Skin epidermis (tissue), 12 donors: ENCODE data around the gene ADGRB2.

Experiments
- H3K27ac ChIP-seq, 21 experiments: fragments of 200-600 bp; sonication (generic) in 11 of 21; one replicate each; pipeline ENCODE4 v1.5.0; 2020; ENCODE audit warnings: mild to moderate bottlenecking in 3 of 21, inconsistent platforms in 2 of 21, moderate library complexity in 2 of 21
- H3K4me3 ChIP-seq, 7 experiments: fragments of 200-600 bp; sonication (generic) in 2 of 7; one replicate each; pipeline ENCODE4 v1.5.0; 2020; ENCODE audit warnings: inconsistent platforms in 2 of 7, mild to moderate bottlenecking in 2 of 7, moderate library complexity in 1 of 7

Gene ADGRB2

GRCh38 chr1:31733389-31734219 is 30.5 kb downstream of the ADGRB2 start:
- H3K27ac ChIP-seq: no peak overlapping the region

GRCh38 chr1:31732751-31733289 is 31.3 kb downstream of the ADGRB2 start:
- Histone ChIP-seq H3K27ac (no peak overlapping the region), H3K4me3 (no peak overlapping the region)

More at GRCh38 chr1:31733389-31734219, 30.5 kb downstream of the ADGRB2 start:
- no peak overlapping the region for H3K4me3 ChIP-seq

DNA sequence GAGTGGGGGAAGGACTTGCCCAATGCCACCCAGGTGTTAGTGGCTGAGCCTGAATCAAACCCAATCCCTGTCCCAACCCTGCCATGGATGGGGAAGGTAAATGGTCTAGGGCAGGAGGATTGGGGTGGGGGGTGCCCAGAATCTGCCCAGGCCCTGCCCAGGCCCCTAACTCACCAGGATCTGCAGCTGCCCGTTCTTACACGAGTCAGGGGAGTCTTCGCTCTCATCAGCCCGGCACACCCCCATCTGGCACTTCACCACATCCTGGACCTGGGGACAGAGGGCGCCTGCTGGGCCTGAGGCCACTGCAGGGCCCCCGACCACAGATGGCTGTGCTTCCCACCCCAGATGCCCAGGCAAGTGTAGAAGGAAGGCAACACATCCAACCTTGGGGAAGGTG is 31.8 kb downstream of the ADGRB2 start:
- no peak overlapping the region for H3K27ac ChIP-seq

DNA sequence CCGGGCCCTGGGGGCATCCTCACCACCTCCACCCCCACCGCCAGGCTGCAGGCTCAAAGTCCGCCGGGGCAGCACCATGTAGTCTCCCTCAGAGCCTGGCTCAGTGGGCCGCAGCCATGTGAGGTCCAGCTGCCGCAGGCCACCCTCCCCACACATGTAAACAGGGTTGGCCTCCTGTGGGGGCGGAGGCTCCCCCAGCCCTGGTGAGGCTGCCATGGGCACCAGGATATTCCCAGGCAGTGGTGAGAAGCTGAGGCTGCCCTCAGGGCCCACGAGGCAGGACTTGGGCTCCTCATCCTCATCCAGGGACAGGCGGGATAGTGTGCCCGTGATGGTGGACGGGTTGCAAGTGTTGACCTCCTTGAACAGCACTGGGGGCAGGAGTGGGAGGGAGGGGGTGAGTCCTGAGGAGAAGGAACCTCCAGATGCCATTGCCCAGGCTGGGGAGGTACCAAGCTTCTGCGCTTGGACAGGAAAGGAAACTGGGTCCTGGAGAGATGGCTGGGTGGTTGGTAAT is 33.0 kb downstream of the ADGRB2 start:
- Histone ChIP-seq H3K27ac (no peak overlapping the region), H3K4me3 (no peak overlapping the region)

More for the DNA sequence above, 31.8 kb downstream of the ADGRB2 start:
- no peak overlapping the region for H3K4me3 ChIP-seq

DNA sequence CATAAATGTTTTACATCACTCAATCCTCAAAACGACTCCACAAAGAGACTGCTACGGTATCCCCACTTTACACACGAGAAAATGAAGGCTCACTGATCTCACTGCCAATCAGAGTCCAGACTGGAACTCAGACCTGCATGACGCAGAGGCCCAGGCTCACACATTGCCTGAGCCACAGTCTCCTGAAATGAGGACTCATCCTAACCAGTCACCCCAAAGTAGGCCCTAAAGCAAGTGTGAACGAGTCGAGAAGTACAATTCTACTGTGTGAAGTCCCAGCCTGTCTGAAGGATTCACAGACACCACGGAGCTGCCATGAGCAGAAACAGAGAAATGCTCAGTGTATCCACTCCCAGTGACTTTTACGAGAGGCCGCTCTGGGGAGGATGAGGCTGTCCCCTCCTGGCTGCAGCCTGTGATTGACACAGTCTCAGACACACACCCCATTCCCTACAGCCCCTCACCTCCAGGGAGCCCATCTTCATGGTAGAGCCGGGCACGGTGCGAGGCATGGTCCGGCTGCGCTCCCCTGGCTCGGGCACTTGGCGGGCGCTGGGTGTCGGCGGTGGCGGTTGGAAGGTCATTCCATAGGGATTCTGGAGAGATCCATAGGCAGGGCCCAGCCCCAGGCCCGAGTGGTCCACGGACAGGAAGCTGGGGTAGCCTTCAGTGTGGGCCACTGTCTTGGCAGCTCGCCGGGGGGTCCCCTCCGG is 33.6 kb downstream of the ADGRB2 start:
- no peak overlapping the region for H3K4me3 ChIP-seq
- no peak overlapping the region for H3K27ac ChIP-seq

- Histone ChIP-seq H3K27ac (no peak overlapping the region), H3K4me3 (no peak overlapping the region)
These were observed 36.3 kb downstream of the ADGRB2 start for GRCh38 chr1:31727849-31728248.

DNA sequence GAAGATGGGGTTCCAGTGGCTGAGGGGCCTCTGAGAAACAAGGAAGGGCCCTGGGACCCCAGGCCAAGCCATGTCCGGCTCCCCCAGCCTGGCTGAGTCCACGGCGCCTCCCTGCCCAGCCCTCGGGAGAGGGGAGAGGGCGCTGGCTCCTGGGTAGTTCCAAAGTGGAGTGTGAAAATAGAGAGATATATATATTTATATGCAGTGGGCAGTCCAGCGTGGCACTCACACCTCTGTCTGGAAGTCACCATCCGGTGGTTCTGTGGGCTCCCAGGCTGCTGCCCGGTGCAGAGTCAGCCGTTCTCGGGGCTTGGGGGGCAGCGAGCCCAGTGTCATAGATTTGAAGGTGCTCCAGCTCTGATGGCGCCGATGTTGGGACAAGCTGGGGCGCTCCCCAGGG is 36.9 kb downstream of the ADGRB2 start:
- Histone ChIP-seq H3K4me3 (no peak overlapping the region), H3K27ac (no peak overlapping the region)

GRCh38 chr1:31726715-31727114 is 37.4 kb downstream of the ADGRB2 start:
- Histone ChIP-seq H3K27ac (no peak overlapping the region), H3K4me3 (no peak overlapping the region)

DNA sequence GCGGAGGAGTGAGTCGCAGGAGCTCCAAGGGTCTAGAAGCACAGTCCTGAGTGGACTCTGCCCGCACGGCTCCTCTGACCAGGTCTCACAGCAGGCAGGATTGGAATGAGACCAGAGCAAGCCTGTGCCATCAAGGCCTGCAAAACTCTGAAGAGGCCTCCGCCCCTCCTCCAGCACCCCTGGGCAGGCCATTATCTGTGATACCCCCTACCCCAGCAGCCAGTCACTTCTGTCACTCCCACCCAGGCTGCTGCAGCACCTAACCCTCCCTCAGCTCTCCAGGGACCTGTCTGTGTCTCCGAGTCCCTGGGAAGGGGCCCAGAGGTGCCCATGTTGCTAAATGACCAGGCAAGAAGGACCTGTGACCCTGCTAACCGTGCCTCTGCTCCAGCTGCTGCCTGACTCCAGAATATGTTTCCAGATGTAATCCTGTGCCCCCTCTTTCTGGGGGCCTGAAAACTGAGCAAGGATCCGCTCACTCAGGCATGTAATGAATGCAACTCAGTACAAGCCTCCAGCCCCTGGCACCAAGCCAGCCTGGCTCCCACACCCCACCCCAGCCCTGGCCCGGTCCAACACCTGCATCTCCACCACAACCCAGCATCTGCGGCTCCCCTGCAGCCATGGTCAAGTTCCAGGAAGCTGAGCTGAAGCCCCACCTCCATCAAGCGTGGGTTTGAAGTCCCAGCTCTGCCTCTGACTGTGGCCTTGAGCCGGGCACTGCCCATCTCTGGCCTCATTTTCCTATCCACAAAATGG is 38.2 kb downstream of the ADGRB2 start:
- H3K4me3 ChIP-seq: no peak overlapping the region
- no peak overlapping the region for H3K27ac ChIP-seq

DNA sequence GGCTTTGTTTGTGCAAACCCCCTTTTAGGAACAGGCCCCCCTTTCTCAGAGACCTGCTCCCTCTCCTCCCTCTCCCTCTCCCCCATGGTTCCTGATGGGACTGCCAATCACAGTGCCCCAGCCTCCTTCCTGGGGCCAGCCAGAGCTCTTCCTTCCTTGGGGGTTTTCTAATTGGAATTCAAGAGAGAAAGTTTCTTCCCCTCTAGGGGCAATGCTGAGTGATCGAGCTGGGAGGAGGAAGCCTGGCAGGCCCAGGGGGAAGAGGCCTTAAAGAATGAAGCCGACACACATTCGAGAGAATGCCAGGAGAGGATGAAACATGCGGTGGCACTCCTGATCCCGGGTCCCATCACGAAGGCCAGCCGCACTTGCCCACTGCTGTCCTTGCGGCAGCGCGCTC is 39.0 kb downstream of the ADGRB2 start:
- H3K27ac ChIP-seq: no peak overlapping the region

GRCh38 chr1:31723828-31724359 is 40.2 kb downstream of the ADGRB2 start:
- Histone ChIP-seq H3K4me3 (no peak overlapping the region), H3K27ac (no peak overlapping the region)

More for the DNA sequence above, 39.0 kb downstream of the ADGRB2 start:
- no peak overlapping the region for H3K4me3 ChIP-seq

DNA sequence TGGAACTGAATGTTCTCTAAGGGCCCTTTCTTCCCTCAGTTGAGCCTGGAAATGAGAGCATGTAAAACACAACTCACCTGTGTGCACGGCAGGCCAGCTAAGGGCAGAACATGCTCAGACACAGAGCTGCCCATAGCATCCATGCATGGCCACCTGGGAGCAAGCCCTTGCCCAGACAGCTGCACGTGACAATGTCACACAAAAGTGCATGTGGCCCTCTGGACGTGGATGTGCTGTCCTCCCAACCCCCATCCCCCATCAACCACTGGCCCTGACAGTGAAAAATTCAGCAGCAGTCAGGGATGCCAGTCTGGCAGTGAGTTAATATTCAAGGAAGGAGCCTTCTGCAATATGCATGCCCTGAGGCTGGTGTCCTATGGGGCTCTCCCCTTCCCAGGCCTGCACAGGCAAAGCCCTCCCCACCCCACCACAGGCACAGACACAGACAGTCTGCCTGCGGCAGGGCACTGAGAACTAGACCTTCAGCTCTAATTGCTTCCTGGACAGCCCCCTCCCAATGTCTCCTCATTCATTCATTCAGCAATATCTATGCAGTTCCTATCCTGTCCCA is 45.7 kb downstream of the ADGRB2 start:
- H3K4me3 ChIP-seq: no peak overlapping the region
- no peak overlapping the region for H3K27ac ChIP-seq

GRCh38 chr1:31717341-31717740 is 46.8 kb downstream of the ADGRB2 start:
- Histone ChIP-seq H3K4me3 (no peak overlapping the region), H3K27ac (no peak overlapping the region)

DNA sequence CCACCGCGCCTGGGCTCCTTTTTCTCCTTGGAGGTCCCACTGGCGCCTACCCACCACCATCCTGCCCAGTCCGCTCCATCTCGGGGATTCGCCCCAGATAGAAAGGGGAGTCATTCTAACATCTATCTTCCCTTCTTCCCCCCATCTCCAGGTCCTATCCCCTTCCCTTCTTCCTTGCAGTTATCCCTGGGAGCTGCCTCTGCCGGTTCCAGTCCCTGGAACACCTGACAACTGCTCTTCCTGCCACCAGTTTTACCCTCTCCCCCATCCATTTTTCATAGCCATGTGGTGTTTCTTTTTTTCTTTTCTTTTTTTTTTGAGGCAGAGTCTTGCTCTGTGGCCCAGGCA is 48.3 kb downstream of the ADGRB2 start:
- Histone ChIP-seq H3K27ac (peak overlapping the region in 4 of 21 experiments; percentile 80 to 88 (median 85)), H3K4me3 (peak overlapping the region in 3 of 7 experiments; percentile 11 to 32 (median 27))

GRCh38 chr1:31715087-31715872 is 48.9 kb downstream of the ADGRB2 start:
- Histone ChIP-seq H3K27ac (peak overlapping the region in 19 of 21 experiments; percentile 36 to 88 (median 76)), H3K4me3 (peak overlapping the region in 6 of 7 experiments; percentile 11 to 32 (median 18))

DNA sequence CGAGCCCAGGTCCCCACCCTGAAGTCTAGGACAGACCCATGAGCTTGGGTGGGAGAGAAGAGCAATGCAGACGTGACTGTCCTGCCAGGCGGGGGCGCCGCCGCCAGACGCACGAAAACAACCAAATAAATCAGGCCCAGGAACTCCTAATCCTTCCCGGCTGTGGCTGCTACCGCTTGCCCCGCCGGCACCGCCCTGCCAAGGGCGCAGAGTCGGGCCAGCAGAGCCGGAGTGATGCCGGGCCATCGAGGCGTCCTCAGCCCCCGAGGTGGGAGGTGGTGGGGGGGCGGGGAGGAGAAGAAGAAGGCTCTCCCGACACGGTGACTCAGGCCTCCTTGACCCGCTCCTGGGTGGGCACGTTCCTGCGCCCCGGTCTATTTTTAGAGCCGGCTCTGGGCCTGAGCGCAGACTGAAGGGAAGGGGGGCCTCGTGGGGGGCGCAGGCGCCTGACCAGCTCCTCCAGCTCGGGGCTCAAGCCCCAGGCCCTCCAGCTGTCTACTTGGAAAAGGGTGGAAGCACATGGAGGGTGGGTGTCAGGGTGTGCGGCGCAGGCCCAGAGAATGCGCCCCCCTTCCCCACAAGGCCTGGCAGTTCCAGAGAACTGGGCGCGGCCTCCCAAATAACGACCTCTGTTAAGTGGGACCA is 49.6 kb downstream of the ADGRB2 start:
- Histone ChIP-seq H3K27ac (peak overlapping the region in 20 of 21 experiments; percentile 36 to 88 (median 76)), H3K4me3 (peak overlapping the region in 6 of 7 experiments; percentile 11 to 27 (median 18))

DNA sequence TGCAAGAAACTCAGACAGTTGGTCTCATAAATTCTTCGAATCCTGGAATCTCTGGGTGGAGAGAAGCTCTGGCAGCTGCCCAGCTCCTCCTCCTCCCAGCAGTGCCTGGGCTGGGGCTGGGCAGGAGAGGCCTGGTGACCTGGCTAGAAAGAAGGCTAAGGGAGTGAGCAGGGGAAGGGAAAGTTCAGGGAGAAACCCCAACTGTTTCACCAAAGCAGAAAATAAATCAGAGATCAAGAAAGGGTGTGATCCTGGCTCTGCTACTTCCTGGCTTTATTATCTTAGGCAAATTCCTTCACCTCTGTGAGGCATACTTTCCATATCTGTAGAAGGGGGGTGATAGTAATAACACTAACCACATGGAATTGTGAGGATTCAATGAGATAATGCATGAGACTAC is 51.5 kb downstream of the ADGRB2 start:
- no peak overlapping the region for H3K4me3 ChIP-seq
- peak overlapping the region in 14 of 21 experiments; percentile 2 to 88 (median 73) for H3K27ac ChIP-seq

- peak overlapping the region in 13 of 21 experiments; percentile 2 to 88 (median 71) for H3K27ac ChIP-seq
These were observed 52.1 kb downstream of the ADGRB2 start for GRCh38 chr1:31712068-31712467.

More at GRCh38 chr1:31712068-31712467, 52.1 kb downstream of the ADGRB2 start:
- no peak overlapping the region for H3K4me3 ChIP-seq
